HK-2 (cell line): ENCODE measurements around the gene LEKR1.

Experiments
- DNase-seq: peaks from one replicate; pipeline ENCODE4 v3.0.0-alpha.2; 2018; ENCODE audit not compliant: unreplicated experiment

LEKR1 gene

GRCh38 chr3:157058392-157059071 is 232.4 kb downstream of the LEKR1 start:
- DNase-seq, result no peak

DNA sequence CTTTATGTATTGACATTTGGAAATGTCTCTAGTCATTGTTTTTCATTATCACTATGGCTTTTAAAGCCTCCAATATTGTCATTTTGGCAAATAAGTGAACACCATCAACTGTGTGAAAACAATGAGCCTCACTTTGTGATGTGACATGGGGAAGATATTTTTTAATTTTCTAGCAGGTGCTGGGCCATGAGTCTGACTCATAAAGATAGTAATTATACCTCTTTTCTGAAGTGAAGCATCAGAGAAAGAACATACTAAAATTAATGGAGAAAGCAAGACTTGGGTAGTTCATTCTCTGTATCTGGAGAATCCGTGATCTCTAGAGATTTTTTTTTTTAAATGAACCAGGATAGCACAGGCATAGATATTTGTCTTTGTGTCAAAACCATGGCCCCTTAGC is 233.0 kb downstream of the LEKR1 start:
- no peak for DNase-seq

- no peak for DNase-seq
Measured at GRCh38 chr3:157059661-157060060, 233.5 kb downstream of the LEKR1 start.

DNA sequence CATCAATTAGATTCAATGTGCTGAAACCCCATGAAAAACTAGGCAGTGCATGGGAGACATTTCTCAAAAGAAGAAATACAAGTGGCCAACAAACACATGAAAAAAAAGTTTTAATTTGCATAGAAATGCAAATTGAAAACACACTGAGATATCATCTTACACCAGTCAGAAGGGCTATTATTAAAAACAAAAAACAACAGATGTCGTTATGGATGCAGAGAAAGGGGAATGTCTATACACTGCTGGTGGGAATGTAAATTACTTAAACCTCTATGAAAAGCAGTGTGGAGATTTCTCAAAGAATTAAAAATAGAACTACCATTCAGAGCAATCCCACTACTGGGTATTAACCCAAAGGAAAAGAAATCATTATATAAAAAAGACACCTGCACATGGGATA is 235.1 kb downstream of the LEKR1 start:
- DNase-seq, result no peak

- no peak for DNase-seq
Measured at GRCh38 chr3:157063469-157063868, 237.3 kb downstream of the LEKR1 start.

GRCh38 chr3:157063926-157064325 is 237.8 kb downstream of the LEKR1 start:
- DNase-seq, result no peak

- no peak for DNase-seq
Measured at GRCh38 chr3:157064402-157064801, 238.2 kb downstream of the LEKR1 start.

- no peak for DNase-seq
Measured at GRCh38 chr3:157065201-157065600, 239.0 kb downstream of the LEKR1 start.

DNA sequence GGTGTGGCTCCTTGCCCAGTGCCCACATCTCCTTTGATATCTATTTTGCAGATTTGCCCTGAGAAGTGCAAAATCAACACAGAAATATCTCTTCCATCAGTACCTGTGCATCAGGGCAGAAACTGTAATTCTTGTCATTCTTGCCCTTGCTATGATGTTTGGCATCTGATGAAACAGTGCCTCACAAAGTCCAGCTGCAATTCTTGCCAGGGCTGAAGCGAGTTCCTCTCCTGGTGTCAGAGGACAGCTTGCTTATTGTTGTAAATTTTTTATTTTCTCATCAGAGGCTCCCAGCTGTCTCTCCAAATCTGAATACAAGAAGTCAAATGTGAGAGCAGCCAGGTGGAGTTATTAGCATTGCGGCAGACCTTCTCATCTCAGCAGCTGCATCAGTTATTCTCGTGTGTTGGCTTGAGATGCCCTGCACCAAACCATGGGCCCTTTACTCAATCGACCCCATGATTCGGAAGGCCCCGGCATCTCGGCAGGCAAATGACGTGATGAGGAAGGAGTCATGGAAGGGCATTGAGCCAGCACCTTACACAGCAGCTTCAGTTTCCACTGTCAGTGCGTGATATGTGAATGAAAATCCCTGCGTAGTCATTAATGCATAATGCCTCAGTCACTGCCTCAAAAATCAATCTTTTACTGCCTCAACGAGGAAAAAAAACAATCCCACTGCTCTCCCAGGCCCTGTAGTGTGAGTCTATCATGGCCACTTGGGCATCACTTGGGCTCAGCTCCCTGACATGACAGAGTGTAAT is 240.4 kb downstream of the LEKR1 start:
- no peak for DNase-seq

DNA sequence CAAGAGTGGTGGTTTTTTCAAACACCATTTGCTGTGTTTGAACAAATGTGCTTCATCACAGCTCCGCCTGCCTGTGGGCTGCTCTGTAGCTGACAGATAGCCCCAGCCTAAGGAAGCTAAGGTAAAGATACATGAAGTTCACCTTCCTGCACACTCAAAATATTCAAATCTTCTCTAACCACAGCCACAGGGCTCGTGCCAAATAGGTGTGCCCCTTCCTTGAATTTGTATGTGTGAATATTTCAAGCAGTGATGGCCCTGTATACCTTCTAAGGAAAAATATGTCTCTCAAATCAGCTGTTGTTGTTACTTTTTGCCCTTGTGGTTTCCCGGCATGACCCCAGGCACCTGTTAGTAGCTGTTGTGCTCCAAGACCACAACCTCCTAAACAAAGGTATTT is 241.0 kb downstream of the LEKR1 start:
- DNase-seq, result no peak

DNA sequence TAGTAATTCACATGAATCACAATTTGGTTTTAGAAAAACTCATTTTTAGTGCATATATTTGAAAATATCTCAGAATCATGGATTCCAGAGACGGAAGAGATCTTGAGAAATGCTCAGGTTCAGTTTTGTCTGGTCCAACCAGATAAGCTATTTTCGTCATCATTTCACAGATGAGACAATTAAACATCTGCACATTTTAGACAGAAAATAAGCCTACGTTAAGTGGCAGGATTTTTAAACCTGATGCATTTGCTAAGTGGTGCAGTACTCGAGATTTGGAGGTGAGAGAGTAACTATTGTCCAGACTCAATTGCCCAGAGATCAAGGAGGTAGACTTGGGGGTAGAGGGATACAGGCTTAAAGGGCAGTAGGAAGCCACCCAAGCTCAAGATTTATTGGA is 243.3 kb downstream of the LEKR1 start:
- DNase-seq, result no peak

- DNase-seq, result no peak
Measured at GRCh38 chr3:157069846-157070677, 243.9 kb downstream of the LEKR1 start.

- DNase-seq, result no peak
Measured at GRCh38 chr3:157070678-157070999, 244.5 kb downstream of the LEKR1 start.

- DNase-seq, result no peak
Measured at GRCh38 chr3:157071744-157072525, 245.8 kb downstream of the LEKR1 start.

DNA sequence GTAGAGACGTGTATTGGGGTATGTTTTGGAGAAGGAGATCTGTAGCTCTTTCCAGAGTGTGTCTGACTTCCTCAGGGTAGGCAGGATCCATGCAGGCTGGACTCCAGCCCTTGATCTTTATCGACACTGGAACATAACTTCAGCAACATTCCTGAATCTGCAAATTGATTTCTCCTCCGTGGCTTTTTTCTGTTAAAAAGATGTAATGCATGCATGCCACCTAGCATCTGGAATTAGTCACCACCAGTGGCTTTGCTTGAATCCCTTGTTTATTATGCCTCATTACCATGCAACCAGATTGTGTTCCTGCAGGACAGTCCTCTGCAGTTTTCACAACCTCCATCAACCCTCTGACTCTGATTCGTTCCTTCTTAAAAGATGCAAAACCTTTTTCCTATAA is 247.7 kb downstream of the LEKR1 start:
- no peak for DNase-seq

- DNase-seq, result no peak
Measured at GRCh38 chr3:157074490-157074889, 248.3 kb downstream of the LEKR1 start.

GRCh38 chr3:157074981-157075380 is 248.8 kb downstream of the LEKR1 start:
- DNase-seq, result no peak

- DNase-seq, result no peak
Measured at GRCh38 chr3:157075693-157076420, 249.7 kb downstream of the LEKR1 start.

DNA sequence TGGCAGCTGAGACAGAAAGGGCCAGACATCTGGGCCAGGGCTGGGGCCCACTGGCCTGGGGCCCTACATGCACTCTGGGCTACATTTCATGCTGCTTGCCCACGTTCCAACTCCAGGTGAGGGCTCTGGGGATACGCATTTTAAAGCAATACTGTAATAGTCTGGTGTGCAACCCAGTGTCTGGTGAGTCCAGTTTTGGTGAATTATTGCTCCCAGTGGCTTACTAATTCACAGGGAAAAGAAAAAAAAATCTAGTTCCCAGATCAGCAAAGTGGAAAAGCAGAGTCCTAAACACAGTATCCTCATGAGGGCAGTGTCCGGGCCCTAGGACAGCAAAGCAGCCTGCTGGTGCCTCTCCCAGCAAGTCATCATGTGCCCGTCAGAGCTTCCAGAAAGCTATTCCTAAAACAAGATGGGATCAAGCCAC is 251.4 kb downstream of the LEKR1 start:
- peak; percentile 56 for DNase-seq

DNA sequence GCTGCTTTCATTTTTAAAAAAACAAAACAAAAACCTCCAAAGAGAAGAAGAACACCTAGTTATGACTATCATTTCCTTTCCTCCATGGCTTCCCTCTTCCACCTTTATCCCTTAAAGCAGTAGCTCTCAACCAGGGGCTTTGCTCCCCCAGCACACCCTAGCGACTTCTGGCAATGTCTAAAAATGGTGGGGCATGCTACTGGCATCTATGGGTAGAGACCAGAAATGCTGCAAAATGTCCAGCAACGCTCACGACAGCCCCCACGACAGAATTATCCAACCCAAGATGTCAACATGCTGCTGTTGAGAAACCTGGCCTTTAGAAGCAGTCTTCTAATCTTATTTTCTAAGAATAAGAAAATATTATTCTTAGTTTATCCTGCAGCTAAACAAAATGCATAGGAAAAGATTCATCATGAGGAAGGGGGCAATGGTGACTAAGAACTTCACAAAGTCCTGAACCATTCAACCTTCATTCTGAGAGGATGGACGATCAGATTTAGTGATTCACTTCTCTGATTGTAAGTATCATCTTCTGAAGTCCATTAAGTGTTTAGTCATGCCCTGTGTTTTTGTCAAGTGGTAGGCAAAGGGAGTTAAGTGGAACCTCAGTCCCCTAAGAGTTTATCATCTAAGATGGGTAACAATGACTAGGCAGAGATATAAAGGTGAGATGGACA is 252.1 kb downstream of the LEKR1 start:
- no peak for DNase-seq

- DNase-seq, result no peak
Measured at GRCh38 chr3:157078811-157079185, 252.6 kb downstream of the LEKR1 start.
